HFF-Myc (cell line): Measurements from ENCODE around the gene ATP5ME.
"Not testable (repeated sequence)": the region's sequence is repeated elsewhere in the genome, so short reads cannot be mapped to it uniquely, and the experiment has no call there.

ENCODE experiments used
- DNase-seq: peaks from one replicate; pipeline ENCODE4 v3.0.0-alpha.2; 2011; ENCODE audit warnings: low read depth; ENCODE audit errors: extremely low read depth
- H3K4me3 ChIP-seq: replicated peaks from 2 replicates; pipeline ENCODE4 v1.5.1; 2011; ENCODE audit warnings: low read depth, mild to moderate bottlenecking, control low read depth, low read length
- TF ChIP-seq, protein P1 (sequence below): IDR thresholded peaks from 2 replicates; pipeline ENCODE4 v1.5.1; 2012; ENCODE audit warnings: mild to moderate bottlenecking, low read depth, low read length, control low read depth; ENCODE audit errors: missing control alignments

The ATP5ME gene

DNA sequence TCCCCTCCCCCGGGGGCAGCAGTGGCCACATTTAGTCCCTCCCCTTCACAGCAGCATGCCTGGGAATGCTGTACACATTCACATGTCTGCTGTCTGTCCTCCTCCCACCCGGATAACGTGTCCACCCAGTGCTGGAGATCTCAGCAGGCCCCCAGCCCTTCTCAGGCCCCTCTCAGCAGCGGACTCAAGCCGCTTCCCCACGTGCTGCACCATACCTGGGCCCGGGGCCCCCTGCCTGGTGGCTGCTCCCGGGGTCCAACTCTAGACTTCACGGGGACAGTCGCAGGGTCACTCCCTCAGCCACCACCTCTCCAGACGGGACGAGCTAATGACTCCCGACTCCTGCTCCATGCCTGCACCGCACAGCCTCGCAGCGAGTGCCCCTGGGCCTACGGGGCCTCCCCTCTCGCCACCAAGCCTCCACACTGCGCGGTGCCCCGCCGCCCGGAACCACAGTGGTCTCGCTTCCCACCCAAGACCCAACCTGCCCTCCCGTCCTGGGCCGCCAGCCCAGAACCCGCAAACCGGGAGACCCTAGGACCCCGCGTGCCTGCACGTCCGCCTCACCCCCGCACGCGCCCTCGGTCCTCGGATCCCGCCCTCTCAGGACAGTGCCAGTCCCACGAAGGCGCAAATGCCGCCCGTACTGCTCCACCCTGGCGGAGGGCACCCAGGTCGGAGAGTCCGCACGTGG is 30.3 kb upstream of the ATP5ME start:
- TF ChIP-seq, protein P1, sequence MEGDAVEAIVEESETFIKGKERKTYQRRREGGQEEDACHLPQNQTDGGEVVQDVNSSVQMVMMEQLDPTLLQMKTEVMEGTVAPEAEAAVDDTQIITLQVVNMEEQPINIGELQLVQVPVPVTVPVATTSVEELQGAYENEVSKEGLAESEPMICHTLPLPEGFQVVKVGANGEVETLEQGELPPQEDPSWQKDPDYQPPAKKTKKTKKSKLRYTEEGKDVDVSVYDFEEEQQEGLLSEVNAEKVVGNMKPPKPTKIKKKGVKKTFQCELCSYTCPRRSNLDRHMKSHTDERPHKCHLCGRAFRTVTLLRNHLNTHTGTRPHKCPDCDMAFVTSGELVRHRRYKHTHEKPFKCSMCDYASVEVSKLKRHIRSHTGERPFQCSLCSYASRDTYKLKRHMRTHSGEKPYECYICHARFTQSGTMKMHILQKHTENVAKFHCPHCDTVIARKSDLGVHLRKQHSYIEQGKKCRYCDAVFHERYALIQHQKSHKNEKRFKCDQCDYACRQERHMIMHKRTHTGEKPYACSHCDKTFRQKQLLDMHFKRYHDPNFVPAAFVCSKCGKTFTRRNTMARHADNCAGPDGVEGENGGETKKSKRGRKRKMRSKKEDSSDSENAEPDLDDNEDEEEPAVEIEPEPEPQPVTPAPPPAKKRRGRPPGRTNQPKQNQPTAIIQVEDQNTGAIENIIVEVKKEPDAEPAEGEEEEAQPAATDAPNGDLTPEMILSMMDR, result no peak
- H3K4me3 ChIP-seq, result no peak overlapping the region
- no peak for DNase-seq

DNA sequence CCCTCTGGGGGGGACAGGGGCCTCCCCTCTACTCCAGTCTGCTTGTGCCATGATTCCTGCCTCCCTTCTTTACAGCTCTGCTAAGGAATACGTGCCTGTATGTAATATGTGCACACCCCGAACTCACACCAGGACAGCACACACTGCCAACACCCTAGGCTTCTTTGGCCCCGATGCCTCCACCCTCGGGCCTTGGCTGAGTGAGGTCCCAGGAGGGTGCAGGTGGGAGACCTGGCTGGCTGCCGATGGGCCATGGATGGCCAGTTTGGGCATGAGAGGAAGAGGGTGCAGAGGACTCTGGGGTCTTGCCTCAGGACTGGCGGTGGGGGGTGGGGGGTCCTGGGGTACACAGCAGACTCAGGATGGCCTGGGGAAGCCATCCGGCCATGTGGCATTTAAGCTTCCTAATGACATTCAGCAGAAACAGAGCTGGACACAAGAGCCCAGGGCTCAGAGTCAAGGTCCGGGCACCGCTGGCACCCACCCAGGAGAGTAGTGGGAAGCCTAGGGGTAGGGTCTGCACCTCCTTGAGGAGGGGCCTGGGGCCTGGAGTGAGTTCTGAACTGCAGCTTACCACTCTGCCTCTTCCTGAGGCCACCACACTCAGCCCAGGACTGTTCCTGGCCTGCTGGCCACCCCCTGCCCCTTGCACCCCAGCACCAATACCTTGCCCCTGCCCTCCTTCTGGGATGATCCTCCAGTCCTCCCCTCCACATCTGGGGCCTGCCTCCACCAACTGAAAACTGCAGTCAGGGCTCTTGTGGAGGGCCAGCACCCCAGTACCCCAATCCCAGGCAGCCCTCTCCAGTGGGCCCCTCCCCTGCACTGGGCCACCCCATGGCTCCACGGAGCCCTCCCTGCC is 29.5 kb upstream of the ATP5ME start:
- no peak overlapping the region for H3K4me3 ChIP-seq
- TF ChIP-seq, protein P1, result no peak
- DNase-seq, result no peak

DNA sequence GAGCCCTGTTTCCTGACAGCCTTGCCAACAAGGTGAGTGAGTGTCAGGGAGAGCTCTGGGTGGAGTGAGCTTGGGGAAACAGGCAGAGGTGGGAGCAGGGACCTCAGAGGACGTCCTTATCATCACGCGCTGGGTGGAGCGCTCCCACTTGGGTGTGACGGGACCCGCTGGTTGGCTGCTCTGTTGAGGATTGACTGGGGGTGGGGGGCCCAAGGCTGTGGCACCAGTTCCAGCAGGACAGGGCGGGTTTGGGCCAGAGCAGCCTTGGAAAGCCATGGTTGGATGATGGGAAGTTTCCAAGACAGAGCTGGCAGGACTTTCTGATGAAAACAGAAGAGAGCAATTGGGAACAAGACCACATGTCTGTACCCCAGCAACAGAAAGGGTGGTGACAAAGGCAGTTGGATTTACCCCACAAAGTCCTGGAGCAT is 28.6 kb upstream of the ATP5ME start:
- no peak for DNase-seq
- TF ChIP-seq, protein P1, result no peak
- H3K4me3 ChIP-seq, result no peak overlapping the region

DNA sequence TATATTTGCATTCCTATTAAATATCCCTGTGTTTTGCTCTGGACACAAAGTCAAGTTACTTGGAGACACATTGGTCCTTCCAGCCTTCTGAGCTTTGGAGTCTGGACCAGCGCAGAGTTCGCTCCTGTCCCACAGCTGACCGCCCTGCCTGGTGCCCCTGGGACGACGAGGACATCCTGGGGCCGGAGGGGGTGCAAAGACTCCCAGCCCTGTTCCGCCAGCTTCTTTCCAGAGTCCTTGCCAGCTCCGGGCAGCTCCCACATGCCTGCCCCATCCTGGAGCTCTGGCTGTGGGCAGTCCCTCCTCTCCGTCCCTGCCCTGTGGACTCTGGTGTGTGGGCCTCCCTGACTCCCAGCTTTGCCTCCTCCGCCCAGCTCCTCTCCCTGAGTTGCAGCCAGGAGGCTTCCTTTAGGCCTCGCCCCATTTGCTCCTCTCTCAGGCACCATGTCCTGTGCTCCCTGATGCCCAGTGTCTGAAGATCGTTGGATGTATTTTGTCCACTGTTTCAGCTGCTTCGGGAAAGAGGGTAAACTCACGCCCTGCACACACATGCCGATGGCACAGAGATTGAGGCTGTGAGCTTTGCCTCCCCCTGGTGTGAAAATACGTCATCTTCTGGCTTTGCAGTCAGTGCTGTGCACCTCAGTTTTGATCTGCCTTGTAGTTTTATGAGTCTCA is 26.6 kb upstream of the ATP5ME start:
- no peak for DNase-seq
- TF ChIP-seq, protein P1, result no peak
- H3K4me3 ChIP-seq, result no peak overlapping the region

DNA sequence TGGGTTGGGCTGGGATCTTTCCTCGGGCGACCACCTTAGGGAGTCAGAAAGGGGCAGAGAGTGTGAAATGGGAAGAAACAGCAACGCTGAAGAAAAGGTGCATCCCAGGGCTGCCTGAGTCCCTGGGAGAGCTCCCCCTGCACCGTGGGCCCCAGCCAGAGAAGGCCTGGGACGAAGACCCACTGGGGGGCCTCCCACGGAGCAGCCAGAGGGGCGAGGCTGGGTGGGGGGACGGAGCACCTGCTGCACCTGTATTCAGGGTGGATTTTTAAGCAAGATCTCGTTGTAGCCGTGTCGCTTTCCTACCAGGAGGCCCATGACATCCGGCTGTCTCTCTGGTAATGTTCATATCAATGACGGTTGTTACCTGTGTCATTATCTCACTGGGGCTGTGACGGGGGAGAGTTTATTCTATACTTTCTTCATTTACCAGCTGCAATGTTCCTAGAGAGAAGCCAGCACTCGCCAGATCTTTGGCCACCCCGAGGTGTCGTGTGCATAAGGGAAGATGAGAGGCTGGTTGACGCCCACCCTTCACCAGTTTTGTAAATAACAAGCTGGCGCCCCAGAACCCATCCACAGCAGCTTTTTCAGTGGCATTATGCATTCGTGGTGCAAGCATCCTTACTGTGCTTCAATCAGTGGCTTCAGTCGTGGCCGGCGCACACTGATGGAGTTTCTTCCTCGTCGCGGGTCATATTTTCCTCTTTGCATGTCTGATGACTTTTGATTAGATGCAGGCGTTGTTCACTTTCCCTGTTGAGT is 25.9 kb upstream of the ATP5ME start:
- DNase-seq, result no peak
- no peak overlapping the region for H3K4me3 ChIP-seq
- TF ChIP-seq, protein P1, result no peak

DNA sequence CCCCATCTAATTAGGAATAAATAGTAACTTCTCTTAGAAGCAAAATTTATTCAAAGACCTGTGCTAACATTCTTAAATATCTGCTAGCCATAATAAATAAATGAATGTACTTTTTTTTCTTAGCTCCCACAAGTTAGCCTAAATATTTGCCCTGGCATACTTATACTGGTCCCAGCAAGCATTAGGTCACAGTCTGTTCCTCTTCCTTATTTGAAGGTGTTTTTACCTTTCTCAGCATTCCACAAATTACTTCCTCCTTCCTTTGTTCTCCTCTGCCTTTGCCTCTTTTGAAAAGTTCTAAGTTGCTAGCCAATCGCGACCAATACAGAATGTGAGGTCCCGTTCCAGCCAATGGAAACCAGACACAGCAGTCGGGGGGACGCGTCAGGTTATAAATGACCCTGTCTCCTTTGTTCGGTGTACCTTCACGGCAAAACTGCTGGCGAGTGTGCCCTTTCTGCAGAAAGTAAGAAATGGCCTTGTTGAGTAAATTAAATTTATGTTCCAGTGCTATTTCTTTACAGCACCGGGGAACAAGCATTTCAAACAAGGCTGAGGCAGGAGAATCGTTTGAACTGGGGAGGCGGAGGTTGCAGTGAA is 20.4 kb upstream of the ATP5ME start:
- not testable (repeated sequence) for DNase-seq, H3K4me3 ChIP-seq
